ENCODE data around the gene ZC3H13. TPM values are rescaled to one million over a fixed set of nuclear protein-coding genes. Genes with fewer than 3 reads are reported as not detected.

Gene ZC3H13
- total RNA-seq, 1 donor from 2014 or later, result 10.5 TPM

DNA sequence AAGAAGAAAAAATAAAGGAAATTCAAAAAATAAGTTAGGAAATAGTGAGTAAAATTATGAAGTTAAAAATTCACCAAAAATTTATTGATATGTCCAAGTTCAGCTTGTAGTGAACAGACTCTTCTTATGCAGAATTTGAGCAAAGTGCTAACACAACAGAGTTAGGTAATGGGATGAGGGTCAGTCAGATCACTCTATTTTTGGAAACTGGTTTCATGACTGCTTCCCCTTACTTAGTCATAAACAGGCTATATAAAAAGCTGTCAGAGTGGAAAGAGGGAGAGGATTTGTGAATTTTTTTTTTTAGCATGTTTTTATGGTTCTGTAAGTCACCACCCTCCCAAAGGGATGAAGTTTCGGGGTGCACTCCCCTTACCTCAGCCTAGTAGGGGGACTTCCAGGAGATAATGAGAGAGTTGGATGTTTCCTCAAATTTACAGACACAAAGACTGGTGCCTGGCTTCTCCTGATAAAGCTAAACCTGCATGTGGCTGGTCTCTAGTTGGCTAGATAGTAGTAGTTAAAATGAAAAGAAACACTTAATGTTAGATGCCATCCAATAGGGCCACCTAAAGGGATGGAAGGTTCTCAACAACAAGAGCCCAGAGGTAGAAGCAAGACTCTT, 47.8 kb upstream of the ZC3H13 start:
- no peaks in the 10 kb centered on the region for H3K27me3 ChIP-seq (ENCODE audit: control insufficient read depth, insufficient read depth, low read length)
- H3K4me3 ChIP-seq (ENCODE audit: low read depth, low read length), result no peak overlapping the region
- TF ChIP-seq, protein P1, sequence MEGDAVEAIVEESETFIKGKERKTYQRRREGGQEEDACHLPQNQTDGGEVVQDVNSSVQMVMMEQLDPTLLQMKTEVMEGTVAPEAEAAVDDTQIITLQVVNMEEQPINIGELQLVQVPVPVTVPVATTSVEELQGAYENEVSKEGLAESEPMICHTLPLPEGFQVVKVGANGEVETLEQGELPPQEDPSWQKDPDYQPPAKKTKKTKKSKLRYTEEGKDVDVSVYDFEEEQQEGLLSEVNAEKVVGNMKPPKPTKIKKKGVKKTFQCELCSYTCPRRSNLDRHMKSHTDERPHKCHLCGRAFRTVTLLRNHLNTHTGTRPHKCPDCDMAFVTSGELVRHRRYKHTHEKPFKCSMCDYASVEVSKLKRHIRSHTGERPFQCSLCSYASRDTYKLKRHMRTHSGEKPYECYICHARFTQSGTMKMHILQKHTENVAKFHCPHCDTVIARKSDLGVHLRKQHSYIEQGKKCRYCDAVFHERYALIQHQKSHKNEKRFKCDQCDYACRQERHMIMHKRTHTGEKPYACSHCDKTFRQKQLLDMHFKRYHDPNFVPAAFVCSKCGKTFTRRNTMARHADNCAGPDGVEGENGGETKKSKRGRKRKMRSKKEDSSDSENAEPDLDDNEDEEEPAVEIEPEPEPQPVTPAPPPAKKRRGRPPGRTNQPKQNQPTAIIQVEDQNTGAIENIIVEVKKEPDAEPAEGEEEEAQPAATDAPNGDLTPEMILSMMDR (IDR thresholded peaks at IDR 0.05; ENCODE audit: insufficient read depth, low read length, severe bottlenecking), result no peak
- DNase-seq (ENCODE audit: low read depth) (peak; percentile 20), FAIRE-seq (no peak)
- no peaks in the 10 kb centered on the region for H3K36me3 ChIP-seq (ENCODE audit: control insufficient read depth, insufficient read depth, low read length)

DNA sequence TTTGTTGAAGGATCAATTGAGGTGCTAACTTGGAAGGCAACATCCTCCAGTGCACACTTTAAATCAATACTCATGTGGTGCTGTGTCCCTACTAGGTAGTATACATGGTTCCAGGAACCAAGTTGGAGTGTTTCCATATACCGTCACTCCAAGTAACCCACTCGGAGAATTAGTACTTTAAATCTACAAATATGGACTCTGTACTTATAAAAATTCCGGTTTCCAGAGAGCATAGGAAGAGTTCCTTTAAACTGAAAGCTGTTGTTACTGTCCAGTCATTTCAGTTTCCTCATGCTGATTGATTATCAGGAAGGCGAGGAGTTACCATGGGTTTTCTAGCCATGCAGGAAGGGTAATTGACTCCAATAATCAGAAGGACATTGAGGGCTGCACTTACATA, 45.1 kb upstream of the ZC3H13 start:
- H3K36me3 ChIP-seq (ENCODE audit: control insufficient read depth, insufficient read depth, low read length), result no peaks in the 10 kb centered on the region

DNA sequence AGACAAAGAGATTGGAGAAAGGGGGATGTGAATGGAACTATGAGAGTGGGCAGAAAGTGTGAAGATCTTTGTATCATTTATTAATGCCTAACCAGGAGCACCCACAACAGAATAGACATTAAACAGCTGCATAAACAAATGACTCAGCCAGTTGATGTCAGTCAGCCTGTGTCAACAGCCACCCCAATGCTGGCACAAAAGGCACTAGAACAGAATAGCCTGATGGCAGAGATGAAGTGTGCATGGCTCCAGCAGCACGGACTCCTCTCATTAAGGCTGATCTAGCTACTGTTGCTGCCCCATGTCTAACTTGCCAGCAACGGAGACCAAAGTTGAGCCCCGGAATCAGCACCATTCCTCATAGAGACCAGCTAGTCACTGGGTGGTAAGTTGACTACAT, 44.5 kb upstream of the ZC3H13 start:
- TF ChIP-seq, protein P1 (IDR thresholded peaks at IDR 0.05; ENCODE audit: insufficient read depth, low read length, severe bottlenecking), result no peak
- H3K36me3 ChIP-seq (ENCODE audit: control insufficient read depth, insufficient read depth, low read length), result no peaks in the 10 kb centered on the region
- FAIRE-seq (no peak), DNase-seq (ENCODE audit: low read depth) (no peak)
- H3K4me3 ChIP-seq (ENCODE audit: low read depth, low read length), result no peak overlapping the region
- H3K27me3 ChIP-seq (ENCODE audit: control insufficient read depth, insufficient read depth, low read length), result no peaks in the 10 kb centered on the region

More for the DNA sequence above, 45.1 kb upstream of the ZC3H13 start:
- FAIRE-seq (no peak), DNase-seq (ENCODE audit: low read depth) (no peak)
- Histone ChIP-seq H3K27me3 (ENCODE audit: control insufficient read depth, insufficient read depth, low read length) (no peaks in the 10 kb centered on the region), H3K4me3 (ENCODE audit: low read depth, low read length) (no peak overlapping the region)
- TF ChIP-seq, protein P1 (IDR thresholded peaks at IDR 0.05; ENCODE audit: insufficient read depth, low read length, severe bottlenecking), result no peak

DNA sequence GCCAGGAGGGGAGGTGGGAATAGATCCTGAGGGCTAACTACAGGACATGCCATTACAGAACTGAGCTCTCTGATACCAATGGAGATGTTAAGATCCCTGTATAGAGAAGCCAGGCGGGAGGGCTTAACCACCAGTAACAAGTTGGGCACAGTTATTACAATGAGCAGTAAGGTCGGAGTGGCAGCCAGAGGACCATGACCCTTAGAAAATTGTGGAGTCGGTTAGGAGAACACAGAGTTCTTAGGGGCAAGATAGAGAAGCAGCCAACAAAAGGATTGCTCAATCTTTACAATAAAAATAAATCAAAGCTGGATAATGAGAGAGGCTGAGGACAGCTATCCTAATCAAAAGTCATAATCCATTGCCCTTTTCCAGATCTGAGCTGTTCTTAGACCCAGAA, 41.9 kb upstream of the ZC3H13 start:
- TF ChIP-seq, protein P1 (IDR thresholded peaks at IDR 0.05; ENCODE audit: insufficient read depth, low read length, severe bottlenecking), result no peak
- Histone ChIP-seq H3K36me3 (ENCODE audit: control insufficient read depth, insufficient read depth, low read length) (no peaks in the 10 kb centered on the region), H3K27me3 (ENCODE audit: control insufficient read depth, insufficient read depth, low read length) (no peaks in the 10 kb centered on the region), H3K4me3 (ENCODE audit: low read depth, low read length) (no peak overlapping the region)
- DNase-seq (ENCODE audit: low read depth) (no peak), FAIRE-seq (no peak)

DNA sequence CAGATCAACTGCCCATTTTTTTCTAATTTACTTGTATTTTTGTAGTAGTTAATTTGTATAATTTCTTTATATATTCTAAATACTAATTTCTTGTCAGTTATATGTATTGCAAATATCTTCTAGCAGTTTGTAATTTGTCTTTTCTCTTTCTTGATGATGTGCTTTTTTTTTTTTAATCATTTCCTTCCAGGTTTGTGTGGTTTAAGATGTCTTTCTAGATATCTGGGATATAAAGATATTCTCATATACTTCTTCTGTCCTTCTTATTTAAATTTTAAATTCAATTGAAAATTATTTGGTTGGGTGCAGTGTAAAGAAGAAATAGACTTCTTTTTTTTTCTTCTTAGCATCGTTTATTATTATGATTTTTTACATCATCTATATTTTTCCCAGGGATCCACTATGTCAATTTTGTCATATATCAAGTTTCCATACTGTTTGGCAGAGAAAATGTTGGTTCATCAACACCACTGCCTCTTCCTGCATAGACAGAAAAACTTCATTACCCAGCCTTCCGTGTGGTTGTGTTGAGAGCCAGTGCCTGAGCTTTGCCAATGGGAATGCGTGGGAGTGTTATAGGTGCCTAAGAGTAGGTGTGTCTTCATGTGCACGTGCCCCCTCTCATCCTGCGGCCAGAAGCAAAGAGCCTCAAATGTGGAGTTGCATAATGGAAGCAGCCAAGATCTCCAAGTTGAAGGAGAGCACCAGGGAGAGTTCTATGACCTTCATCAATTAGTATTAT, 36.4 kb upstream of the ZC3H13 start:
- FAIRE-seq (no peak), DNase-seq (ENCODE audit: low read depth) (no peak)
- Histone ChIP-seq H3K36me3 (ENCODE audit: control insufficient read depth, insufficient read depth, low read length) (no peaks in the 10 kb centered on the region), H3K4me3 (ENCODE audit: low read depth, low read length) (no peak overlapping the region), H3K27me3 (ENCODE audit: control insufficient read depth, insufficient read depth, low read length) (no peaks in the 10 kb centered on the region)
- TF ChIP-seq, protein P1 (IDR thresholded peaks at IDR 0.05; ENCODE audit: insufficient read depth, low read length, severe bottlenecking), result no peak

Measured in bronchial epithelial cell (primary cell).